ENCODE measurements around the gene HOXA1.
A peak's percentile ranks its signal among the peaks of the same experiment; 100 is the strongest.

Gene HOXA1

GRCh38 chr7:27131390-27131819, 35.6 kb upstream of the HOXA1 start:
- peak; percentile 30 for DNase-seq (ENCODE audit: low spot score)

GRCh38 chr7:27130540-27131389, 35.0 kb upstream of the HOXA1 start, which contains the start of gene HOXA4:
TSS of gene HOXA4 (minus strand) at chr7:27130757. CDS start at chr7:27130733, 24 bp downstream.
- peak; percentile 95 for DNase-seq (ENCODE audit: low spot score)

GRCh38 chr7:27129729-27130539, 34.1 kb upstream of the HOXA1 start:
- DNase-seq (ENCODE audit: low spot score) = peak; percentile 74

- DNase-seq (ENCODE audit: low spot score) = peak; percentile 56
These were observed 33.3 kb upstream of the HOXA1 start for GRCh38 chr7:27128776-27129728.

- DNase-seq (ENCODE audit: low spot score) = peak; percentile 61
These were observed 32.2 kb upstream of the HOXA1 start for GRCh38 chr7:27128034-27128433.

- DNase-seq (ENCODE audit: low spot score) = no peak
These were observed 31.0 kb upstream of the HOXA1 start for GRCh38 chr7:27126596-27127327.

GRCh38 chr7:27125986-27126394, 30.2 kb upstream of the HOXA1 start:
- no peak for DNase-seq (ENCODE audit: low spot score)

GRCh38 chr7:27124902-27125689, 29.3 kb upstream of the HOXA1 start:
- no peak for DNase-seq (ENCODE audit: low spot score)

GRCh38 chr7:27124096-27124901, 28.5 kb upstream of the HOXA1 start:
- DNase-seq (ENCODE audit: low spot score) = peak; percentile 30

GRCh38 chr7:27123477-27124053, 27.8 kb upstream of the HOXA1 start:
- DNase-seq (ENCODE audit: low spot score) = peak; percentile 54

GRCh38 chr7:27123007-27123476, 27.2 kb upstream of the HOXA1 start:
- DNase-seq (ENCODE audit: low spot score) = peak; percentile 62

- DNase-seq (ENCODE audit: low spot score) = peak; percentile 40
These were observed 26.5 kb upstream of the HOXA1 start for GRCh38 chr7:27122077-27122910.

GRCh38 chr7:27121684-27122076, 25.9 kb upstream of the HOXA1 start:
- DNase-seq (ENCODE audit: low spot score) = no peak

- no peak for DNase-seq (ENCODE audit: low spot score)
These were observed 23.7 kb upstream of the HOXA1 start for GRCh38 chr7:27119412-27119911.

- DNase-seq (ENCODE audit: low spot score) = peak; percentile 41
These were observed 22.8 kb upstream of the HOXA1 start for GRCh38 chr7:27118580-27118979.

GRCh38 chr7:27117887-27118491, 22.2 kb upstream of the HOXA1 start:
- DNase-seq (ENCODE audit: low spot score) = no peak
